CD8-positive, alpha-beta memory T cell (primary cell): Measurements from ENCODE around the gene KIF5C. TPM values are rescaled to one million over a fixed set of nuclear protein-coding genes. Genes with fewer than 3 reads are reported as not detected.

ENCODE experiments used
- CTCF ChIA-PET: fragments of 350-600 bp; sonication (Branson Sonifier 250); formaldehyde crosslinking; loops from one replicate; lab custom pipeline; 2021; ENCODE audit warnings: antibody characterized with exemption; lab: Charles Lee
- POLR2A ChIA-PET: fragments of 350-600 bp; sonication (Branson Sonifier 250); formaldehyde crosslinking; loops from one replicate; lab custom pipeline; 2021; ENCODE audit warnings: antibody characterized with exemption; lab: Charles Lee
- DNase-seq, 5 donors: peaks; one replicate each; pipeline versions ENCODE4 v3.0.0 to v3.0.0-alpha.2; 2020 to 2022; ENCODE audit warnings: mixed read lengths in 1 of 5
- H3K27ac ChIP-seq: one replicate; pipeline ENCODE4 v1.7.0; 2013; ENCODE audit warnings: low read depth, mild to moderate bottlenecking, low read length, moderate library complexity
- H3K27me3 ChIP-seq: 2 replicates; pipeline ENCODE4 v1.7.0; 2013; ENCODE audit warnings: low read length, mild to moderate bottlenecking; ENCODE audit not compliant: insufficient read depth, poor library complexity, severe bottlenecking
- H3K36me3 ChIP-seq: 2 replicates; pipeline ENCODE4 v1.7.0; 2013; ENCODE audit warnings: mild to moderate bottlenecking, low read length, moderate library complexity; ENCODE audit not compliant: insufficient read depth
- H3K4me1 ChIP-seq: 2 replicates; pipeline ENCODE4 v1.7.0; 2013; ENCODE audit warnings: mild to moderate bottlenecking, low read length, moderate library complexity; ENCODE audit not compliant: insufficient read depth
- H3K4me3 ChIP-seq: 2 replicates; pipeline ENCODE4 v1.7.0; 2013; ENCODE audit warnings: mild to moderate bottlenecking, low read length
- H3K9me3 ChIP-seq: 2 replicates; pipeline ENCODE4 v1.7.0; 2013; ENCODE audit warnings: mild to moderate bottlenecking, low read length
- H3K27ac Mint-ChIP-seq, 8 donors: one replicate each; pipeline ENCODE4 v1.8.0; 2020 to 2021; ENCODE audit warnings: mixed read lengths in 8 of 8, mild to moderate bottlenecking in 6 of 8, inconsistent platforms in 3 of 8, moderate library complexity in 3 of 8
- H3K27me3 Mint-ChIP-seq, 2 donors: one replicate each; pipeline ENCODE4 v1.8.0; 2020 to 2021; ENCODE audit warnings: mixed read lengths in 2 of 2, mild to moderate bottlenecking in 1 of 2, moderate library complexity in 1 of 2
- H3K36me3 Mint-ChIP-seq, 3 donors: one replicate each; pipeline ENCODE4 v1.8.0; 2020 to 2021; ENCODE audit warnings: mixed read lengths in 3 of 3, inconsistent platforms in 1 of 3, mild to moderate bottlenecking in 1 of 3
- H3K4me1 Mint-ChIP-seq, 3 donors: one replicate each; pipeline ENCODE4 v1.8.0; 2020 to 2021; ENCODE audit warnings: mixed read lengths in 3 of 3, inconsistent platforms in 1 of 3, mild to moderate bottlenecking in 1 of 3
- H3K4me3 Mint-ChIP-seq, 7 donors: one replicate each; pipeline ENCODE4 v1.8.0; 2020 to 2021; ENCODE audit warnings: mixed read lengths in 7 of 7, mild to moderate bottlenecking in 6 of 7, moderate library complexity in 4 of 7, inconsistent platforms in 2 of 7
- H3K9me3 Mint-ChIP-seq, 5 donors: one replicate each; pipeline ENCODE4 v1.8.0; 2020 to 2022; ENCODE audit warnings: mixed read lengths in 5 of 5, mild to moderate bottlenecking in 3 of 5, moderate library complexity in 2 of 5, inconsistent platforms in 1 of 5
- polyA plus RNA-seq: library from polyadenylated mRNA; unstranded; fragments of 300-500 nt; fragmentation: Illumina TruSeq; gene quantifications from one replicate; pipeline ENCODE4 v1.2.3, GENCODE V29; 2021
- total RNA-seq, 2 experiments: library from RNA; stranded (reverse); gene quantifications; one replicate each; pipeline ENCODE4 v1.2.3, GENCODE V29; 2021

KIF5C gene
- total and polyA plus RNA-seq, 3 experiments from 2014 or later, result 3.4 to 19.8 (median 18.2) TPM

GRCh38 chr2:148876595-148877402 is 1.8 kb downstream of the KIF5C start:
- no peaks in the 10 kb centered on the region for H3K9me3 ChIP-seq
- peaks cover 0 to 4% (median 0%) of the 10 kb centered on the region in 3 donors for H3K36me3 Mint-ChIP-seq
- DNase-seq, result peak; percentile 35 to 78 (median 58)
- peaks cover 0 to 5% (median 3%) of the 10 kb centered on the region in 5 donors for H3K9me3 Mint-ChIP-seq
- H3K4me1 ChIP-seq, result peaks cover 5% of the 10 kb centered on the region
- peak overlapping the region; percentile 55 for H3K4me3 ChIP-seq
- POLR2A ChIA-PET, result interaction anchor here (0.7 to 2.2 kb wide), 2 partner anchors 12 to 231 kb away, joined by 3 to 7 read pairs; no protein-coding TSS in a partner anchor
- H3K27ac Mint-ChIP-seq, result peak overlapping the region; percentile 85 to 96 (median 90)
- CTCF ChIA-PET, result no interaction called here
- no peak overlapping the region for H3K27ac ChIP-seq
- H3K36me3 ChIP-seq, result no peaks in the 10 kb centered on the region
- H3K4me1 Mint-ChIP-seq, result peaks cover 19 to 28% (median 22%) of the 10 kb centered on the region in 3 donors
- H3K4me3 Mint-ChIP-seq, result peak overlapping the region; percentile 87 to 96 (median 88)
- H3K27me3 Mint-ChIP-seq, result peaks cover 29 to 35% of the 10 kb centered on the region in 2 donors
- peaks cover 5% of the 10 kb centered on the region for H3K27me3 ChIP-seq

DNA sequence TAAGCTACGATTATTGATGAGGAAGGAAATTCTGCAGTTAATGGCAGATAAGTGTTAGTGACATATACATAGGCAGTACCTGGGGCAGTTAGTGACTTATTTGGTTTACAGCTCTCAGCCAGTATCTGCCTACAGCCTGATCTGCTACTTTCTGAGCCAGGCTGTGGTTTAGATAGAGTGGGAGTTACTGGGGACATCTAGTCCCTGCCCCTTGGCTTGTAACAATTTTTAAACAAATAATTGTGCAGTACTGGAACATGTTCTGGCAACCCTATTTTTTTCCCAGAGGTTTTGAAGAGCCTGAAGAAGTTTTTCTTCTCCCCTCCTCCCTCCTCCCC is 2.3 kb downstream of the KIF5C start:
- no peak overlapping the region for H3K27ac ChIP-seq
- peak overlapping the region; percentile 55 for H3K4me3 ChIP-seq
- H3K4me3 Mint-ChIP-seq, result peak overlapping the region; percentile 87 to 96 (median 88)
- ChIA-PET CTCF (no interaction called here), POLR2A (no interaction called here)
- H3K9me3 Mint-ChIP-seq, result peaks cover 0 to 5% (median 3%) of the 10 kb centered on the region in 5 donors
- H3K4me1 ChIP-seq, result peaks cover 5% of the 10 kb centered on the region
- peak overlapping the region; percentile 34 to 96 (median 90) for H3K27ac Mint-ChIP-seq
- H3K4me1 Mint-ChIP-seq, result peaks cover 19 to 28% (median 22%) of the 10 kb centered on the region in 3 donors
- DNase-seq, result no peak
- peaks cover 5% of the 10 kb centered on the region for H3K27me3 ChIP-seq
- peaks cover 24 to 31% of the 10 kb centered on the region in 2 donors for H3K27me3 Mint-ChIP-seq
- peaks cover 0 to 4% (median 0%) of the 10 kb centered on the region in 3 donors for H3K36me3 Mint-ChIP-seq
- H3K9me3 ChIP-seq, result no peaks in the 10 kb centered on the region
- no peaks in the 10 kb centered on the region for H3K36me3 ChIP-seq

GRCh38 chr2:148880636-148881035 is 5.6 kb downstream of the KIF5C start:
- H3K36me3 ChIP-seq, result no peaks in the 10 kb centered on the region
- no peak overlapping the region for H3K27ac ChIP-seq
- H3K4me1 Mint-ChIP-seq, result peaks cover 13 to 28% (median 22%) of the 10 kb centered on the region in 3 donors
- H3K27me3 ChIP-seq, result peaks cover 5% of the 10 kb centered on the region
- DNase-seq, result peak in 1 of 5 donors; percentile 34
- H3K27me3 Mint-ChIP-seq, result peaks cover 15 to 32% of the 10 kb centered on the region in 2 donors
- POLR2A ChIA-PET, result no interaction called here
- peaks cover 0 to 5% (median 3%) of the 10 kb centered on the region in 5 donors for H3K9me3 Mint-ChIP-seq
- CTCF ChIA-PET, result no interaction called here
- peak overlapping the region in 4 of 8 donors; percentile 20 to 92 (median 52) for H3K27ac Mint-ChIP-seq
- peaks cover 0 to 4% (median 0%) of the 10 kb centered on the region in 3 donors for H3K36me3 Mint-ChIP-seq
- peaks cover 5% of the 10 kb centered on the region for H3K4me1 ChIP-seq
- H3K9me3 ChIP-seq, result no peaks in the 10 kb centered on the region
- H3K4me3 ChIP-seq, result no peak overlapping the region
- peak overlapping the region in 2 of 7 donors; percentile 30 to 44 for H3K4me3 Mint-ChIP-seq

GRCh38 chr2:148882051-148882450 is 7.0 kb downstream of the KIF5C start:
- H3K4me3 Mint-ChIP-seq, result no peak overlapping the region
- H3K4me1 Mint-ChIP-seq, result peaks cover 4 to 27% (median 15%) of the 10 kb centered on the region in 3 donors
- no peaks in the 10 kb centered on the region for H3K27me3 ChIP-seq
- peak overlapping the region in 3 of 8 donors; percentile 37 to 76 (median 55) for H3K27ac Mint-ChIP-seq
- no peak for DNase-seq
- H3K4me3 ChIP-seq, result no peak overlapping the region
- peaks cover 15 to 39% of the 10 kb centered on the region in 2 donors for H3K27me3 Mint-ChIP-seq
- no peak overlapping the region for H3K27ac ChIP-seq
- ChIA-PET POLR2A (no interaction called here), CTCF (no interaction called here)
- no peaks in the 10 kb centered on the region for H3K4me1 ChIP-seq
- no peaks in the 10 kb centered on the region for H3K9me3 ChIP-seq
- no peaks in the 10 kb centered on the region for H3K36me3 ChIP-seq
- H3K9me3 Mint-ChIP-seq, result peaks cover 0 to 5% (median 3%) of the 10 kb centered on the region in 5 donors
- peaks cover 0 to 2% (median 0%) of the 10 kb centered on the region in 3 donors for H3K36me3 Mint-ChIP-seq

GRCh38 chr2:148885209-148885608 is 10.2 kb downstream of the KIF5C start:
- POLR2A ChIA-PET, result no interaction called here

GRCh38 chr2:148885988-148886387 is 11.0 kb downstream of the KIF5C start:
- ChIA-PET CTCF (no interaction called here), POLR2A (interaction anchor here (0.6 kb wide), 1 partner anchor 911 kb away, joined by 4 read pairs; no protein-coding TSS in a partner anchor)
- no peak overlapping the region for H3K4me3 Mint-ChIP-seq
- H3K4me1 Mint-ChIP-seq, result peaks cover 14 to 23% (median 17%) of the 10 kb centered on the region in 3 donors
- peak overlapping the region in 2 of 8 donors; percentile 29 to 44 for H3K27ac Mint-ChIP-seq
- Histone ChIP-seq H3K4me3 (no peak overlapping the region), H3K4me1 (peaks cover 14% of the 10 kb centered on the region), H3K9me3 (no peaks in the 10 kb centered on the region), H3K27ac (no peak overlapping the region), H3K27me3 (peaks cover 5% of the 10 kb centered on the region), H3K36me3 (no peaks in the 10 kb centered on the region)
- H3K27me3 Mint-ChIP-seq, result peaks cover 15 to 51% of the 10 kb centered on the region in 2 donors
- no peaks in the 10 kb centered on the region for H3K36me3 Mint-ChIP-seq
- DNase-seq, result no peak
- H3K9me3 Mint-ChIP-seq, result peaks cover 0 to 5% (median 1%) of the 10 kb centered on the region in 5 donors

More at GRCh38 chr2:148885209-148885608, 10.2 kb downstream of the KIF5C start:
- Mint-ChIP-seq H3K4me3 (peak overlapping the region in 1 of 7 donors; percentile 31), H3K36me3 (no peaks in the 10 kb centered on the region), H3K27ac (no peak overlapping the region), H3K9me3 (peaks cover 0 to 6% (median 3%) of the 10 kb centered on the region in 5 donors), H3K27me3 (peaks cover 20 to 48% of the 10 kb centered on the region in 2 donors), H3K4me1 (peaks cover 17 to 30% (median 19%) of the 10 kb centered on the region in 3 donors)
- no peak overlapping the region for H3K4me3 ChIP-seq
- H3K27ac ChIP-seq, result no peak overlapping the region
- no peaks in the 10 kb centered on the region for H3K36me3 ChIP-seq
- no peaks in the 10 kb centered on the region for H3K9me3 ChIP-seq
- H3K4me1 ChIP-seq, result peaks cover 14% of the 10 kb centered on the region
- CTCF ChIA-PET, result no interaction called here
- no peak for DNase-seq
- H3K27me3 ChIP-seq, result peaks cover 5% of the 10 kb centered on the region

DNA sequence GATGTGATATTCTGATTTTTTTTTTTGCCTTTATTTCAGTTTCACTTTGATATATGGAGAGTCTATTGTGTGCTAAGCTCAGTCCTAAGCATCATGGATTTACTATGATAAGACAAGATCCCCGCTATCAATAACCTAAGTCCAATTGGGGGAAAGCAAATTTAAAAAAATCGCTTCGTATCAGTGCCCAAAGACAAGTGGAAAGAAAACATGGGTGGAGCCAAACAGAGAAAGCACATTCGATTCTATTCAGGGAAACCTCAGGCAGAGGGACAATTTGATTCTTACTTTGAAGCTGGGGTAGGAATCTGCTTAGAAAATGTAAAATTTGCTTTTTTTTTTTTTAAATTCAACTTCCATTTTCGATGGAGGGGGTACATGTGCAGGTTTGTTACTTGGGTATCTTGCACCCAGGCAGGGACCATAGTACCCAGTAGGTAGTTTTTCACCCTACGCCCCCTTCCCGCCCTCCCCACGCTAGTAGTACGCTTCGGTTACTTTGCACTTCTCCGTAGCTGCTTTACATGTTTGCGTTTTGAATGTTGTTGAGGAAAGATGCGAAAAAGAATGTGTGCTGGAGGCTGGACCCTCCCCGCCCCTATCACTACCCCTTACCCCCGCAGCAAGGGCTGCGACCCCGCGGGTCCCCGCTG is 12.4 kb downstream of the KIF5C start:
- ChIA-PET POLR2A (no interaction called here), CTCF (no interaction called here)
- peak overlapping the region in 7 of 8 donors; percentile 23 to 95 (median 78) for H3K27ac Mint-ChIP-seq
- DNase-seq, result no peak
- no peaks in the 10 kb centered on the region for H3K36me3 Mint-ChIP-seq
- Histone ChIP-seq H3K27me3 (peaks cover 5% of the 10 kb centered on the region), H3K36me3 (no peaks in the 10 kb centered on the region), H3K9me3 (no peaks in the 10 kb centered on the region), H3K4me3 (peak overlapping the region; percentile 16), H3K27ac (no peak overlapping the region), H3K4me1 (peaks cover 14% of the 10 kb centered on the region)
- peak overlapping the region; percentile 74 to 91 (median 87) for H3K4me3 Mint-ChIP-seq
- H3K4me1 Mint-ChIP-seq, result peaks cover 14 to 22% (median 17%) of the 10 kb centered on the region in 3 donors
- H3K9me3 Mint-ChIP-seq, result peaks cover 0 to 3% (median 0%) of the 10 kb centered on the region in 5 donors
- H3K27me3 Mint-ChIP-seq, result peaks cover 15 to 56% of the 10 kb centered on the region in 2 donors
